ENCODE measurements around the gene TMOD3.

DNA sequence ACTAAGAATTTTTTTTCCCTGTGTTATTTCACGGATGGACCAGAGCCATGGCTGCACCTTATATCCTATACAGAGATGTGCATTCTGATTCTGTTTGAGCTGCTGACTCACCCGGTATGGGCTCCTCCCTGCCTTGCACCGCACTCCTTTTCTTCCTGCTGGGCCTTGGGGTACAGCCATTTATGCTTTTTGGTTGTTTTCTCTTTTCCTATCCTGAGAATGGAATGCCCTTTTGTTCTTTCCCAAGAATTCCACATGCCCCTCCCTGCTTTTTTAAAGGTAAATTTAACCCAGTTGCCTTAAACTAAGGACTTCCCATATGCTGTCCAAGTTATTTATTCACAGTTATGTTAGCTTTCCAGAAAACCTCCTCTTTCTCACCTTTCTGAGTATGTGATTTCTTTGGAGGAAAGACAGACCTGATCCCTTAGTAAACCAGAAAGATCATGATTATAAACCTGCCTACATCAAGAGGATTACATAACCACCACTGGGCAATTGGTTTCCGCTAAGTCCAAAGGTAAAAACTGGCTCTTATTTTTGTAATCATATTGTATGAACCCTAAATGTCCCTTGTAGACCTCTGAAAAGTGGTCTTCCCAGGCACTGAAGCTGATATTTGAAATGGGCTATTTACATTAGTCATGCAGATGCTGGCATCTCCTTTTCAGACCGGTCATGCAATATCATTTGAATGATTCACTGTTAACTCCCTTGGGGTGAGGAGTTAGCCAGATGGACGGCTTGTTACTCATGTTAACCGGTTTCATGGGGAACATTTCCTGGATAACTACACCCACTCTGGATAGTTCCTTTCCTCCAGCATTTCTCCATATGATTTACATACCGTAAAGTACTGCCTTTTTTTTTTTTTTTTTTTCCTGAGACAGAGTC lies 45.5 kb downstream of the TMOD3 start:
- TF ChIP-seq, protein P1, sequence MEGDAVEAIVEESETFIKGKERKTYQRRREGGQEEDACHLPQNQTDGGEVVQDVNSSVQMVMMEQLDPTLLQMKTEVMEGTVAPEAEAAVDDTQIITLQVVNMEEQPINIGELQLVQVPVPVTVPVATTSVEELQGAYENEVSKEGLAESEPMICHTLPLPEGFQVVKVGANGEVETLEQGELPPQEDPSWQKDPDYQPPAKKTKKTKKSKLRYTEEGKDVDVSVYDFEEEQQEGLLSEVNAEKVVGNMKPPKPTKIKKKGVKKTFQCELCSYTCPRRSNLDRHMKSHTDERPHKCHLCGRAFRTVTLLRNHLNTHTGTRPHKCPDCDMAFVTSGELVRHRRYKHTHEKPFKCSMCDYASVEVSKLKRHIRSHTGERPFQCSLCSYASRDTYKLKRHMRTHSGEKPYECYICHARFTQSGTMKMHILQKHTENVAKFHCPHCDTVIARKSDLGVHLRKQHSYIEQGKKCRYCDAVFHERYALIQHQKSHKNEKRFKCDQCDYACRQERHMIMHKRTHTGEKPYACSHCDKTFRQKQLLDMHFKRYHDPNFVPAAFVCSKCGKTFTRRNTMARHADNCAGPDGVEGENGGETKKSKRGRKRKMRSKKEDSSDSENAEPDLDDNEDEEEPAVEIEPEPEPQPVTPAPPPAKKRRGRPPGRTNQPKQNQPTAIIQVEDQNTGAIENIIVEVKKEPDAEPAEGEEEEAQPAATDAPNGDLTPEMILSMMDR (IDR thresholded peaks at IDR 0.05), result no peak
- peak; percentile 87 for TF ChIP-seq JUNB (IDR thresholded peaks at IDR 0.05)
- TF ChIP-seq RFX5 (IDR thresholded peaks at IDR 0.05), result no peak
- no peak for TF ChIP-seq RCOR1 (IDR thresholded peaks at IDR 0.05; ENCODE audit: low read depth, low read length)
- no peak for TF ChIP-seq PHF8 (IDR thresholded peaks at IDR 0.05; ENCODE audit: borderline replicate concordance, low read depth)
- TF ChIP-seq, protein P2, sequence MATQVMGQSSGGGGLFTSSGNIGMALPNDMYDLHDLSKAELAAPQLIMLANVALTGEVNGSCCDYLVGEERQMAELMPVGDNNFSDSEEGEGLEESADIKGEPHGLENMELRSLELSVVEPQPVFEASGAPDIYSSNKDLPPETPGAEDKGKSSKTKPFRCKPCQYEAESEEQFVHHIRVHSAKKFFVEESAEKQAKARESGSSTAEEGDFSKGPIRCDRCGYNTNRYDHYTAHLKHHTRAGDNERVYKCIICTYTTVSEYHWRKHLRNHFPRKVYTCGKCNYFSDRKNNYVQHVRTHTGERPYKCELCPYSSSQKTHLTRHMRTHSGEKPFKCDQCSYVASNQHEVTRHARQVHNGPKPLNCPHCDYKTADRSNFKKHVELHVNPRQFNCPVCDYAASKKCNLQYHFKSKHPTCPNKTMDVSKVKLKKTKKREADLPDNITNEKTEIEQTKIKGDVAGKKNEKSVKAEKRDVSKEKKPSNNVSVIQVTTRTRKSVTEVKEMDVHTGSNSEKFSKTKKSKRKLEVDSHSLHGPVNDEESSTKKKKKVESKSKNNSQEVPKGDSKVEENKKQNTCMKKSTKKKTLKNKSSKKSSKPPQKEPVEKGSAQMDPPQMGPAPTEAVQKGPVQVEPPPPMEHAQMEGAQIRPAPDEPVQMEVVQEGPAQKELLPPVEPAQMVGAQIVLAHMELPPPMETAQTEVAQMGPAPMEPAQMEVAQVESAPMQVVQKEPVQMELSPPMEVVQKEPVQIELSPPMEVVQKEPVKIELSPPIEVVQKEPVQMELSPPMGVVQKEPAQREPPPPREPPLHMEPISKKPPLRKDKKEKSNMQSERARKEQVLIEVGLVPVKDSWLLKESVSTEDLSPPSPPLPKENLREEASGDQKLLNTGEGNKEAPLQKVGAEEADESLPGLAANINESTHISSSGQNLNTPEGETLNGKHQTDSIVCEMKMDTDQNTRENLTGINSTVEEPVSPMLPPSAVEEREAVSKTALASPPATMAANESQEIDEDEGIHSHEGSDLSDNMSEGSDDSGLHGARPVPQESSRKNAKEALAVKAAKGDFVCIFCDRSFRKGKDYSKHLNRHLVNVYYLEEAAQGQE (IDR thresholded peaks at IDR 0.05), result no peak
- TF ChIP-seq, protein P3, sequence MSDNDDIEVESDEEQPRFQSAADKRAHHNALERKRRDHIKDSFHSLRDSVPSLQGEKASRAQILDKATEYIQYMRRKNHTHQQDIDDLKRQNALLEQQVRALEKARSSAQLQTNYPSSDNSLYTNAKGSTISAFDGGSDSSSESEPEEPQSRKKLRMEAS (IDR thresholded peaks at IDR 0.05), result peak; percentile 60
- TF ChIP-seq POLR2A (IDR thresholded peaks at IDR 0.05; ENCODE audit: low read length), result no peak
- TF ChIP-seq, protein P4, sequence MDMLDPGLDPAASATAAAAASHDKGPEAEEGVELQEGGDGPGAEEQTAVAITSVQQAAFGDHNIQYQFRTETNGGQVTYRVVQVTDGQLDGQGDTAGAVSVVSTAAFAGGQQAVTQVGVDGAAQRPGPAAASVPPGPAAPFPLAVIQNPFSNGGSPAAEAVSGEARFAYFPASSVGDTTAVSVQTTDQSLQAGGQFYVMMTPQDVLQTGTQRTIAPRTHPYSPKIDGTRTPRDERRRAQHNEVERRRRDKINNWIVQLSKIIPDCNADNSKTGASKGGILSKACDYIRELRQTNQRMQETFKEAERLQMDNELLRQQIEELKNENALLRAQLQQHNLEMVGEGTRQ (IDR thresholded peaks at IDR 0.05), result no peak
- no peak for TF ChIP-seq SREBF2 (IDR thresholded peaks at IDR 0.05)
- TF ChIP-seq CHD2 (IDR thresholded peaks at IDR 0.05; ENCODE audit: low read length, partially characterized antibody), result no peak
